C4-2B (cell line): Measurements from ENCODE around the gene SRRM3.

ENCODE experiments used
- ZFX ChIP-seq: fragments of 450-650 bp; IDR thresholded peaks from 2 replicates; pipeline ENCODE4 v1.6.1; 2017
- TF ChIP-seq, protein P1 (sequence below): fragments of 450-650 bp; conservative IDR thresholded peaks from 2 replicates; pipeline ENCODE4 v1.5.1; 2017; ENCODE audit warnings: mild to moderate bottlenecking

- TF ChIP-seq, protein P1, sequence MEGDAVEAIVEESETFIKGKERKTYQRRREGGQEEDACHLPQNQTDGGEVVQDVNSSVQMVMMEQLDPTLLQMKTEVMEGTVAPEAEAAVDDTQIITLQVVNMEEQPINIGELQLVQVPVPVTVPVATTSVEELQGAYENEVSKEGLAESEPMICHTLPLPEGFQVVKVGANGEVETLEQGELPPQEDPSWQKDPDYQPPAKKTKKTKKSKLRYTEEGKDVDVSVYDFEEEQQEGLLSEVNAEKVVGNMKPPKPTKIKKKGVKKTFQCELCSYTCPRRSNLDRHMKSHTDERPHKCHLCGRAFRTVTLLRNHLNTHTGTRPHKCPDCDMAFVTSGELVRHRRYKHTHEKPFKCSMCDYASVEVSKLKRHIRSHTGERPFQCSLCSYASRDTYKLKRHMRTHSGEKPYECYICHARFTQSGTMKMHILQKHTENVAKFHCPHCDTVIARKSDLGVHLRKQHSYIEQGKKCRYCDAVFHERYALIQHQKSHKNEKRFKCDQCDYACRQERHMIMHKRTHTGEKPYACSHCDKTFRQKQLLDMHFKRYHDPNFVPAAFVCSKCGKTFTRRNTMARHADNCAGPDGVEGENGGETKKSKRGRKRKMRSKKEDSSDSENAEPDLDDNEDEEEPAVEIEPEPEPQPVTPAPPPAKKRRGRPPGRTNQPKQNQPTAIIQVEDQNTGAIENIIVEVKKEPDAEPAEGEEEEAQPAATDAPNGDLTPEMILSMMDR = no peak
- TF ChIP-seq ZFX = no peak
These were observed 19.3 kb upstream of the SRRM3 start for GRCh38 chr7:76182225-76182960.
